Ishikawa (cell line): Measurements from ENCODE around the gene BCL2L13.

Source experiments
- CEBPB ChIP-seq: IDR thresholded peaks from 2 replicates; pipeline ENCODE4 v1.6.1; 2012
- CREB1 ChIP-seq: IDR thresholded peaks from 2 replicates; pipeline ENCODE4 v1.6.1; 2012; ENCODE audit warnings: low read depth
- EGR1 ChIP-seq: IDR thresholded peaks from 2 replicates; pipeline ENCODE4 v1.6.1; 2012
- EP300 ChIP-seq: IDR thresholded peaks from 2 replicates; pipeline ENCODE4 v1.6.1; 2012; ENCODE audit warnings: borderline replicate concordance
- FOXM1 ChIP-seq: IDR thresholded peaks from 2 replicates; pipeline ENCODE4 v1.6.1; 2012; ENCODE audit warnings: low read depth, borderline replicate concordance
- MAX ChIP-seq: IDR thresholded peaks from 2 replicates; pipeline ENCODE4 v1.6.1; 2012
- NFIC ChIP-seq: IDR thresholded peaks from 2 replicates; pipeline ENCODE4 v1.6.1; 2012
- RAD21 ChIP-seq: IDR thresholded peaks from 2 replicates; pipeline ENCODE4 v1.6.1; 2012; ENCODE audit warnings: low read depth
- REST ChIP-seq: IDR thresholded peaks from 2 replicates; pipeline ENCODE4 v1.6.1; 2012; ENCODE audit warnings: low read depth, mild to moderate bottlenecking
- TAF1 ChIP-seq: IDR thresholded peaks from 2 replicates; pipeline ENCODE4 v1.6.1; 2012; ENCODE audit warnings: low read depth, mild to moderate bottlenecking
- TCF12 ChIP-seq: IDR thresholded peaks from 2 replicates; pipeline ENCODE4 v1.6.1; 2012; ENCODE audit warnings: low read depth
- TEAD4 ChIP-seq: IDR thresholded peaks from 2 replicates; pipeline ENCODE4 v1.6.1; 2012
- USF1 ChIP-seq: IDR thresholded peaks from 2 replicates; pipeline ENCODE4 v1.6.1; 2012
- YY1 ChIP-seq: IDR thresholded peaks from 2 replicates; pipeline ENCODE4 v1.6.1; 2012; ENCODE audit warnings: low read depth
- ZBTB7A ChIP-seq: IDR thresholded peaks from 2 replicates; pipeline ENCODE4 v1.6.1; 2012; ENCODE audit warnings: low read depth

The BCL2L13 gene

GRCh38 chr22:17633217-17633997 is 5.2 kb upstream of the BCL2L13 start:
- TF ChIP-seq MAX (0 out of 2 replicates have a peak, but pooled peaks have one; percentile 14), TAF1 (no peak), YY1 (no peak), NFIC (0 out of 2 replicates have a peak, but pooled peaks have one; percentile 10), CEBPB (no peak), TEAD4 (peak; percentile 67)

- no peak for TF ChIP-seq USF1
- TF ChIP-seq TEAD4, result no peak
- TF ChIP-seq TAF1, result no peak
- TF ChIP-seq TCF12, result no peak
- TF ChIP-seq FOXM1, result no peak
- no peak for TF ChIP-seq RAD21
- TF ChIP-seq CEBPB, result no peak
- TF ChIP-seq MAX, result no peak
- no peak for TF ChIP-seq REST
- no peak for TF ChIP-seq ZBTB7A
- TF ChIP-seq CREB1, result no peak
- TF ChIP-seq EP300, result no peak
- no peak for TF ChIP-seq YY1
- TF ChIP-seq EGR1, result no peak
- no peak for TF ChIP-seq NFIC
Measured at GRCh38 chr22:17633998-17634323, 4.6 kb upstream of the BCL2L13 start.

GRCh38 chr22:17634696-17635095 is 3.9 kb upstream of the BCL2L13 start:
- TF ChIP-seq FOXM1 (no peak), EGR1 (no peak), TCF12 (no peak), ZBTB7A (no peak), REST (no peak)

- TF ChIP-seq NFIC, result no peak
- TF ChIP-seq FOXM1, result no peak
- no peak for TF ChIP-seq RAD21
- no peak for TF ChIP-seq ZBTB7A
- TF ChIP-seq MAX, result no peak
- no peak for TF ChIP-seq YY1
- no peak for TF ChIP-seq EGR1
- TF ChIP-seq TEAD4, result no peak
- TF ChIP-seq USF1, result no peak
- TF ChIP-seq CREB1, result no peak
- TF ChIP-seq REST, result no peak
- no peak for TF ChIP-seq TAF1
- TF ChIP-seq CEBPB, result no peak
- TF ChIP-seq TCF12, result no peak
- no peak for TF ChIP-seq EP300
Measured at GRCh38 chr22:17637490-17638181, 921 bp upstream of the BCL2L13 start.
